ENCODE measurements around the gene GALNT16.

DNA sequence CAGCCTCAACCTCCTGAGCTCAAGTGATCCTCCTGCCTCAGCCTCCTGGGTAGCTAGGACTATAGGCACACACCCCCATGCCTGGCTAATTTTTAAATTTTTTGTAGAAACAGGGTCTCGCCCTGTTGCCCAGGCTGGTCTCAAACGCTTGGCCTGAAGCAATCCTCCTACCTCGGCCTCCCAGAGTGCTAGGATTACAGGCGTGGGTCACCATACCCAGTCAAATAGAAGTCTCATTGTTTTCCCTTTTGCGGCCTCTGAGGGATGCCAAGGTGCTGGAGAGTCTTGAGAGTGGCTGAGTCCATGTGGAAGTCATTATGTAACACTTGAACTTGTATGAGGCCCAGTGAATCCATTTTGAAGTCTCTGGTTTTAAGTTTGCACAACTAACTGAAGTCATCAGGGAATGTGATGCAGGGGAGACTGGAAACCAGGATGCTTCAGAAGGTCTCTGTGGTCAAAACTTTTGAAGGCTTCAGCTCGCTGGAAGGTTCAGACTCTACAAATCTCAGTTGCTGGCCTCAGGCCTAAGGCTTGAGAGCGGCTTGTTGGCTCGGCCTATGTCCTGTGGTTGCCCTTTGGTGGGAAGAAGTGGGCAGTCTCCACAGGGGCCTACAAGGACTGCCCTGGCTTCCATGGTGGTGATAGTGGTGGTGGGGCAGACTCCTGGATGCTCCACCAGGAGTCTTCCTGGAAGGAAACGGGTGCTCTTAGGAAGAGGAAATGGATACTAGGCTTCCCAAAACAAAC is 29.2 kb downstream of the GALNT16 start:
- TF ChIP-seq GATA3 (IDR thresholded peaks at IDR 0.05; ENCODE audit: low read depth, low read length) (no peak), GATA2 (IDR thresholded peaks at IDR 0.05; ENCODE audit: low read depth, low read length) (no peak)
